Smooth muscle cell (in vitro differentiated cells): ENCODE results near the gene ATP2A3. TPM values are rescaled to one million over a fixed set of nuclear protein-coding genes. Genes with fewer than 3 reads are reported as not detected.

Experiments
- DNase-seq: peaks from one replicate; lab custom pipeline; 2025; ENCODE audit not compliant: unreplicated experiment; lab: John Stamatoyannopoulos, UW
- H2AFZ ChIP-seq: fragments of 200-600 bp; sonication (generic); 2 replicates; pipeline ENCODE4 v1.6.0; 2016; ENCODE audit warnings: antibody characterized with exemption, low read depth, mild to moderate bottlenecking
- H3F3A ChIP-seq: fragments of 200-600 bp; sonication (generic); 2 replicates; pipeline ENCODE4 v1.6.0; 2017; ENCODE audit warnings: antibody characterized with exemption, low read depth
- H3K27ac ChIP-seq: fragments of 200-600 bp; sonication (generic); 2 replicates; pipeline ENCODE4 v1.5.1; 2016; ENCODE audit warnings: low read depth, mild to moderate bottlenecking
- H3K27me3 ChIP-seq: fragments of 200-600 bp; sonication (generic); 2 replicates; pipeline ENCODE4 v1.6.1; 2016; ENCODE audit warnings: low read depth, mild to moderate bottlenecking
- H3K36me3 ChIP-seq: fragments of 200-600 bp; sonication (generic); 2 replicates; pipeline ENCODE4 v1.5.1; 2016; ENCODE audit warnings: low read depth
- H3K4me1 ChIP-seq: fragments of 200-600 bp; sonication (generic); 2 replicates; pipeline ENCODE4 v1.5.1; 2016; ENCODE audit warnings: low read depth
- H3K4me2 ChIP-seq: fragments of 200-600 bp; sonication (generic); 2 replicates; pipeline ENCODE4 v1.6.0; 2016; ENCODE audit warnings: mild to moderate bottlenecking
- H3K4me3 ChIP-seq: fragments of 200-600 bp; sonication (generic); 2 replicates; pipeline ENCODE4 v1.5.1; 2016; ENCODE audit warnings: mild to moderate bottlenecking
- H3K79me2 ChIP-seq: fragments of 200-600 bp; sonication (generic); 2 replicates; pipeline ENCODE4 v1.6.0; 2016; ENCODE audit warnings: low read depth, mild to moderate bottlenecking
- H3K9ac ChIP-seq: fragments of 200-600 bp; sonication (generic); 2 replicates; pipeline ENCODE4 v1.6.0; 2016; ENCODE audit warnings: low read depth
- H3K9me3 ChIP-seq: fragments of 200-600 bp; sonication (generic); replicated peaks from 2 replicates; pipeline ENCODE4 v1.5.1; 2016; ENCODE audit warnings: low read depth
- H4K20me1 ChIP-seq: fragments of 200-600 bp; sonication (generic); 2 replicates; pipeline ENCODE4 v1.6.0; 2016; ENCODE audit warnings: low read depth
- CTCF ChIP-seq: fragments of 200-600 bp; sonication (generic); IDR thresholded peaks from 2 replicates; pipeline ENCODE4 v1.5.1; 2017; ENCODE audit warnings: borderline replicate concordance, mild to moderate bottlenecking, antibody characterized with exemption; ENCODE audit not compliant: insufficient read depth, poor library complexity, severe bottlenecking
- WGBS: methylation state at CpG from one replicate; pipeline ENCODE4 v1.1.7; 2016; ENCODE audit warnings: low lambda C conversion rate; 5-methylcytosine and 5-hydroxymethylcytosine counted together
- polyA plus RNA-seq: library from polyadenylated mRNA; unstranded; fragments of >200 nt; fragmentation: Nextera tagmentation; extraction: Ambion mirVana; gene quantifications from 2 replicates; pipeline ENCODE4 v1.2.1, GENCODE V29; 2016
- total RNA-seq: library from RNA; depleted of rRNA; stranded (reverse); fragments of >200 nt; gene quantifications from 2 replicates; pipeline ENCODE4 v1.2.3, GENCODE V29; 2014

ATP2A3 gene
- total and polyA plus RNA-seq, 2 experiments from 2014 or later = 4.2 to 7.8 TPM

GRCh38 chr17:4008441-4009185 is 44.4 kb upstream of the ATP2A3 start:
- no peaks in the 10 kb centered on the region for H4K20me1 ChIP-seq
- DNase-seq = no peak
- no peak for TF ChIP-seq CTCF
- H3K4me1 ChIP-seq = no peaks in the 10 kb centered on the region
- peaks cover 4% of the 10 kb centered on the region for H3K36me3 ChIP-seq
- no peak overlapping the region for H2AFZ ChIP-seq
- H3K9me3 ChIP-seq = no peaks in the 10 kb centered on the region
- H3F3A ChIP-seq = no peaks in the 10 kb centered on the region
- no peak overlapping the region for H3K27ac ChIP-seq
- no peak overlapping the region for H3K4me3 ChIP-seq
- H3K79me2 ChIP-seq = no peaks in the 10 kb centered on the region
- no peak overlapping the region for H3K4me2 ChIP-seq
- H3K27me3 ChIP-seq = no peaks in the 10 kb centered on the region
- 96% methylated on average over 26 of the region's 26 CpGs for WGBS
- H3K9ac ChIP-seq = no peak overlapping the region

- 76% methylated on average over 6 of the region's 6 CpGs for WGBS
- no peaks in the 10 kb centered on the region for H3K79me2 ChIP-seq
- H3K9ac ChIP-seq = no peak overlapping the region
- no peak overlapping the region for H3K4me2 ChIP-seq
- no peak overlapping the region for H3K4me3 ChIP-seq
- no peak overlapping the region for H2AFZ ChIP-seq
- H3K4me1 ChIP-seq = no peaks in the 10 kb centered on the region
- no peaks in the 10 kb centered on the region for H4K20me1 ChIP-seq
- no peak overlapping the region for H3K27ac ChIP-seq
- H3F3A ChIP-seq = peaks cover 1% of the 10 kb centered on the region
- TF ChIP-seq CTCF = no peak
- H3K27me3 ChIP-seq = no peaks in the 10 kb centered on the region
- no peak for DNase-seq
- peaks cover 1% of the 10 kb centered on the region for H3K36me3 ChIP-seq
- no peaks in the 10 kb centered on the region for H3K9me3 ChIP-seq
Measured at GRCh38 chr17:4008082-4008435, 43.8 kb upstream of the ATP2A3 start.

DNA sequence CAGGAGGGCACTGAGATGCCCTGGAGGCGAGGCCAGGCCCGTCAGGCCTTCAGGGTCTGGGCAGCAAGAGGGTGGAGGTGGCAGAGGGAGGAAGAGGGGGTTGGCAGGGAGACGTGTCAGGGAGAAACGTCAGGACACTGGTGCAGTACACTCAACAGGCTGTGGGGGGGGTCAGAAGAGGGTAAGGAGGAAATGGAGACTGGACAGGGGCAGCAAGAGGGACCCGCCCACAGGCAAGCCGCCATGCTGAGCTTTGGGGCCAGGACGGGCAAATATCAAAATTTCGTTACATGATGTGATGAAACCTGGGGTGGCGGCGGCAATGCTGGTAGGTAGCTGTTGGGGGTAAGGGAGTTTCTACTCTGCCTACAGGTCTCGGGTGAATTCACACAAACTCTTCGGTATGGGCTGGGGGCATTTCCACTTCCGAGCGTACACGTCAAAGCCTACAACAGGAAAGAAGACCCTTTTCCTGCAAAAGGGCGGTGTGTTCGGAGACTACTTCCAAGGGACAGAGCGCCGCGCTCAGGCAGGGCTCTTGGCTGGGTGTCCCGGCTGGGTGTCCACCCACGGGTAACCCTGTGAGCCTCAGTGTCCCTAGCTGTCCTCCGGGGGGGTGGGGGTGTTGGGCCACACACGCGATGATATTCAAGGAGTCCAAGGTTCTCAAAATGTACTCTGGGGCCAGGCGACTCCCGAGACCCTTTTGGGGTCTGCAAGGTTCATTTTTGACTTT is 43.3 kb upstream of the ATP2A3 start:
- WGBS = 88% methylated on average over 27 of the region's 27 CpGs
- Histone ChIP-seq H3K27me3 (no peaks in the 10 kb centered on the region), H2AFZ (no peak overlapping the region), H3K4me1 (no peaks in the 10 kb centered on the region), H4K20me1 (no peaks in the 10 kb centered on the region), H3K4me2 (no peak overlapping the region), H3K27ac (no peak overlapping the region), H3K4me3 (no peak overlapping the region), H3K79me2 (no peaks in the 10 kb centered on the region), H3K9ac (no peak overlapping the region), H3K9me3 (no peaks in the 10 kb centered on the region), H3K36me3 (no peaks in the 10 kb centered on the region), H3F3A (peaks cover 6% of the 10 kb centered on the region)
- TF ChIP-seq CTCF = no peak
- DNase-seq = no peak
